K562 (cell line): ENCODE measurements around the gene AGO1. TPM values are rescaled to one million over a fixed set of nuclear protein-coding genes. Genes with fewer than 3 reads are reported as not detected.

Source experiments
- CAMTA2 ChIP-seq: fragments of 250-450 bp; sonication (Bioruptor Pico); conservative IDR thresholded peaks from 2 replicates; pipeline ENCODE4 v1.5.1; 2022
- FOXP1 ChIP-seq: sonication (generic); formaldehyde crosslinking; IDR thresholded peaks from 2 replicates; pipeline ENCODE4 v1.8.0; 2022; ENCODE audit warnings: mild to moderate bottlenecking, missing genetic modification reagents
- GATAD2A ChIP-seq: fragments of 450-650 bp; IDR thresholded peaks from 2 replicates; pipeline ENCODE4 v1.6.1; 2017
- HDAC8 ChIP-seq: fragments of 450-650 bp; IDR thresholded peaks from 2 replicates; pipeline ENCODE4 v1.6.1; 2016; ENCODE audit warnings: mild to moderate bottlenecking, missing genetic modification characterization, moderate library complexity, missing compliant biosample characterization
- HOXB6 ChIP-seq: fragments of 250-450 bp; sonication (Bioruptor Pico); IDR thresholded peaks from 2 replicates; pipeline ENCODE4 v1.5.1; 2022; ENCODE audit warnings: mild to moderate bottlenecking, borderline replicate concordance
- LCOR ChIP-seq: sonication (generic); formaldehyde crosslinking; IDR thresholded peaks from 2 replicates; pipeline ENCODE4 v1.8.0; 2022; ENCODE audit warnings: mild to moderate bottlenecking, missing genetic modification reagents
- PHTF2 ChIP-seq: fragments of 250-450 bp; sonication (Bioruptor Pico); IDR thresholded peaks from 2 replicates; pipeline ENCODE4 v1.5.0; 2021; ENCODE audit warnings: mild to moderate bottlenecking
- TEAD1 ChIP-seq, 2 experiments: fragments of 450-650 bp in 1 of 2; sonication (generic) in 1 of 2; formaldehyde crosslinking; IDR thresholded peaks; 2 replicates each; pipeline versions ENCODE4 v1.4.0 to v1.8.0; 2020 to 2022; ENCODE audit warnings: mild to moderate bottlenecking in 2 of 2, missing genetic modification reagents in 1 of 2
- ZNF311 ChIP-seq: fragments of 250-450 bp; sonication (Bioruptor Pico); IDR thresholded peaks from 2 replicates; pipeline ENCODE4 v1.4.0; 2020; ENCODE audit warnings: mild to moderate bottlenecking, moderate library complexity
- polyA plus RNA-seq, 8 experiments: library from polyadenylated mRNA; depleted of rRNA in 4 of 8; stranded (reverse) in 5 of 8; unstranded in 3 of 8; fragments of >200 nt; fragmentation: Nextera tagmentation in 2 of 8; fragmentation: Illumina TruSeq in 1 of 8; extraction: Ambion mirVana in 2 of 8; extraction: Trizol in 1 of 8; gene quantifications; 2 replicates each; pipeline versions ENCODE4 v1.2.1 to v1.2.3, GENCODE V29; 2011 to 2014; ENCODE audit warnings: inconsistent platforms in 1 of 8, missing spikeins in 1 of 8
- total RNA-seq, 7 experiments: library from RNA; depleted of rRNA in 6 of 7; stranded (reverse); fragments of >200 nt in 6 of 7; fragmentation: Illumina TruSeq in 2 of 7; extraction: Trizol in 2 of 7; gene quantifications; 2 replicates each; pipeline versions ENCODE4 v1.2.1 to v1.2.3, GENCODE V29; 2011 to 2021; ENCODE audit warnings: low replicate concordance in 1 of 7
- TF ChIP-seq, protein P1 (sequence below), 2 experiments: fragments of 450-650 bp in 1 of 2; IDR thresholded peaks; 2 replicates each; pipeline ENCODE4 v1.6.1; 2011 to 2017; ENCODE audit warnings: low read depth in 2 of 2, antibody characterized with exemption in 1 of 2, borderline replicate concordance in 1 of 2, low read length in 1 of 2, mild to moderate bottlenecking in 1 of 2, mixed read lengths in 1 of 2; ENCODE audit not compliant: control insufficient read depth in 1 of 2
- TF ChIP-seq, protein P2 (sequence below): fragments of 450-650 bp; IDR thresholded peaks from 2 replicates; pipeline ENCODE4 v1.6.1; 2017; ENCODE audit warnings: antibody characterized with exemption, mild to moderate bottlenecking
- TF ChIP-seq, protein P3 (sequence below): fragments of 250-450 bp; sonication (Bioruptor Pico); IDR thresholded peaks from 2 replicates; pipeline ENCODE4 v1.4.0; 2020
- TF ChIP-seq, protein P4 (sequence below): fragments of 250-450 bp; sonication (Bioruptor Pico); IDR thresholded peaks from 2 replicates; pipeline ENCODE4 v1.8.0; 2022; ENCODE audit warnings: inconsistent platforms, mild to moderate bottlenecking, moderate library complexity, borderline replicate concordance

AGO1 gene
- total and polyA plus RNA-seq, 9 of the 15 experiments (the other 6 are each of a cell fraction or from before 2014, with no cell fraction given), result 7.3 to 64.2 (median 26.0) TPM

DNA sequence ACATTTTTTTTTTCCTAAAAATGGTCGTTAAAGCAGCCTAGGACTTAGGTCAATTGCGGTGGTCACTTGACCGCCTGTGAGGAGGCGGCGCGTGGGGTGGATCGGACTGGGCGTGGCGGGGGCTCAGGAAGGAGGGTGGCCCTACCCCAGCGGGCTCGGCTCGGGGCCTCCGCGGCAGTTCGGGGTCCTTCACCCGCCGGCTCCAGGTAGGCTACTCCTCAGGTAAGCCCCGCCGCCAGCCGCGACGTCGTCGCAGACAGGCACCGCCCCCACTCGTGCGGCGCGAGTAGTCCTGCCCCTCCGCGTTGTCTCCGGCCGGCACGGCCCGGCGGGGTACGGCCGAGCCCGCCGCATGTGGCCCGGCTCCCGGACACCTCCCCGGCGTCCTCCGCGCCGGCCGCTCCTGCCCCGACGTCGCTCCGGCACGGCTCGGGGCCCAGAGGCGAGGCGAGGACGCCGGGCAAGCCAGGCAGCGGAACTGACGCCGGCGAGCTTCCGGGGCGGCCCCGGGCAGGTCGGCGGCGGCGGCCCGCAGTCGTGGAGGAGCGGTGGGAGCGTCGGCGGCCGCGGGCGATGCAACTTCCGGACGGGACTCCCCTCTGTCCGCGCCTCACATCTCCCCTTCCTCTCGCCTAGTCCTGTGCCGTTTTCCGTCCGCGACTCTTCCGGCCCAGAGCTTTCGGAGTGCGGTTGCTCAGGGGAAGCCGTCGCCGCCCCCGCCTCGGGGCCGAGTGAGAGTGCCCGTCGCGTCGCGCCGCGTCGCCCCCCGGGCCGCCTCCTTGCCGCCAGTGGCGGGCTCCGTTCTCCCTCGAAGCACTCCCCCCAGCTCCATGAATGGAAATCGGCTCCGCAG, 47.8 kb downstream of the AGO1 start, which contains the start of gene AGO3 (continued):
- TF ChIP-seq, protein P1, sequence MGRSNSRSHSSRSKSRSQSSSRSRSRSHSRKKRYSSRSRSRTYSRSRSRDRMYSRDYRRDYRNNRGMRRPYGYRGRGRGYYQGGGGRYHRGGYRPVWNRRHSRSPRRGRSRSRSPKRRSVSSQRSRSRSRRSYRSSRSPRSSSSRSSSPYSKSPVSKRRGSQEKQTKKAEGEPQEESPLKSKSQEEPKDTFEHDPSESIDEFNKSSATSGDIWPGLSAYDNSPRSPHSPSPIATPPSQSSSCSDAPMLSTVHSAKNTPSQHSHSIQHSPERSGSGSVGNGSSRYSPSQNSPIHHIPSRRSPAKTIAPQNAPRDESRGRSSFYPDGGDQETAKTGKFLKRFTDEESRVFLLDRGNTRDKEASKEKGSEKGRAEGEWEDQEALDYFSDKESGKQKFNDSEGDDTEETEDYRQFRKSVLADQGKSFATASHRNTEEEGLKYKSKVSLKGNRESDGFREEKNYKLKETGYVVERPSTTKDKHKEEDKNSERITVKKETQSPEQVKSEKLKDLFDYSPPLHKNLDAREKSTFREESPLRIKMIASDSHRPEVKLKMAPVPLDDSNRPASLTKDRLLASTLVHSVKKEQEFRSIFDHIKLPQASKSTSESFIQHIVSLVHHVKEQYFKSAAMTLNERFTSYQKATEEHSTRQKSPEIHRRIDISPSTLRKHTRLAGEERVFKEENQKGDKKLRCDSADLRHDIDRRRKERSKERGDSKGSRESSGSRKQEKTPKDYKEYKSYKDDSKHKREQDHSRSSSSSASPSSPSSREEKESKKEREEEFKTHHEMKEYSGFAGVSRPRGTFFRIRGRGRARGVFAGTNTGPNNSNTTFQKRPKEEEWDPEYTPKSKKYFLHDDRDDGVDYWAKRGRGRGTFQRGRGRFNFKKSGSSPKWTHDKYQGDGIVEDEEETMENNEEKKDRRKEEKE (IDR thresholded peaks at IDR 0.05; ENCODE audit: borderline replicate concordance in 1 of 2, control insufficient read depth in 1 of 2, low read depth in 2 of 2, low read length in 1 of 2), result peak in 1 of 2 experiments; percentile 96; a peak in 2 of 4 replicates
- TF ChIP-seq TEAD1 (CRISPR knock-in tag; IDR thresholded peaks at IDR 0.05) (peak in 1 of 2 experiments; percentile 73; a peak in 1 of 4 replicates), ZNF311 (CRISPR knock-in tag) (no peak), CAMTA2 (CRISPR knock-in tag) (peak; percentile 62; the same call in 1 of the 2 replicates), HDAC8 (tag) (peak; percentile 78), PHTF2 (no peak), FOXP1 (CRISPR knock-in tag) (peak; percentile 94), GATAD2A (peak; percentile 78; the same call in 1 of the 2 replicates), LCOR (CRISPR knock-in tag) (no peak), HOXB6 (CRISPR knock-in tag) (peak; percentile 46; the same call in 1 of the 2 replicates)
- TF ChIP-seq, protein P2, sequence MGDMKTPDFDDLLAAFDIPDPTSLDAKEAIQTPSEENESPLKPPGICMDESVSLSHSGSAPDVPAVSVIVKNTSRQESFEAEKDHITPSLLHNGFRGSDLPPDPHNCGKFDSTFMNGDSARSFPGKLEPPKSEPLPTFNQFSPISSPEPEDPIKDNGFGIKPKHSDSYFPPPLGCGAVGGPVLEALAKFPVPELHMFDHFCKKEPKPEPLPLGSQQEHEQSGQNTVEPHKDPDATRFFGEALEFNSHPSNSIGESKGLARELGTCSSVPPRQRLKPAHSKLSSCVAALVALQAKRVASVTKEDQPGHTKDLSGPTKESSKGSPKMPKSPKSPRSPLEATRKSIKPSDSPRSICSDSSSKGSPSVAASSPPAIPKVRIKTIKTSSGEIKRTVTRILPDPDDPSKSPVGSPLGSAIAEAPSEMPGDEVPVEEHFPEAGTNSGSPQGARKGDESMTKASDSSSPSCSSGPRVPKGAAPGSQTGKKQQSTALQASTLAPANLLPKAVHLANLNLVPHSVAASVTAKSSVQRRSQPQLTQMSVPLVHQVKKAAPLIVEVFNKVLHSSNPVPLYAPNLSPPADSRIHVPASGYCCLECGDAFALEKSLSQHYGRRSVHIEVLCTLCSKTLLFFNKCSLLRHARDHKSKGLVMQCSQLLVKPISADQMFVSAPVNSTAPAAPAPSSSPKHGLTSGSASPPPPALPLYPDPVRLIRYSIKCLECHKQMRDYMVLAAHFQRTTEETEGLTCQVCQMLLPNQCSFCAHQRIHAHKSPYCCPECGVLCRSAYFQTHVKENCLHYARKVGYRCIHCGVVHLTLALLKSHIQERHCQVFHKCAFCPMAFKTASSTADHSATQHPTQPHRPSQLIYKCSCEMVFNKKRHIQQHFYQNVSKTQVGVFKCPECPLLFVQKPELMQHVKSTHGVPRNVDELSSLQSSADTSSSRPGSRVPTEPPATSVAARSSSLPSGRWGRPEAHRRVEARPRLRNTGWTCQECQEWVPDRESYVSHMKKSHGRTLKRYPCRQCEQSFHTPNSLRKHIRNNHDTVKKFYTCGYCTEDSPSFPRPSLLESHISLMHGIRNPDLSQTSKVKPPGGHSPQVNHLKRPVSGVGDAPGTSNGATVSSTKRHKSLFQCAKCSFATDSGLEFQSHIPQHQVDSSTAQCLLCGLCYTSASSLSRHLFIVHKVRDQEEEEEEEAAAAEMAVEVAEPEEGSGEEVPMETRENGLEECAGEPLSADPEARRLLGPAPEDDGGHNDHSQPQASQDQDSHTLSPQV, result peak; percentile 91
- TF ChIP-seq, protein P3, sequence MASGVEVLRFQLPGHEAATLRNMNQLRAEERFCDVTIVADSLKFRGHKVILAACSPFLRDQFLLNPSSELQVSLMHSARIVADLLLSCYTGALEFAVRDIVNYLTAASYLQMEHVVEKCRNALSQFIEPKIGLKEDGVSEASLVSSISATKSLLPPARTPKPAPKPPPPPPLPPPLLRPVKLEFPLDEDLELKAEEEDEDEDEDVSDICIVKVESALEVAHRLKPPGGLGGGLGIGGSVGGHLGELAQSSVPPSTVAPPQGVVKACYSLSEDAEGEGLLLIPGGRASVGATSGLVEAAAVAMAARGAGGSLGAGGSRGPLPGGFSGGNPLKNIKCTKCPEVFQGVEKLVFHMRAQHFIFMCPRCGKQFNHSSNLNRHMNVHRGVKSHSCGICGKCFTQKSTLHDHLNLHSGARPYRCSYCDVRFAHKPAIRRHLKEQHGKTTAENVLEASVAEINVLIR (CRISPR knock-in tag), result peak; percentile 74
- TF ChIP-seq, protein P4, sequence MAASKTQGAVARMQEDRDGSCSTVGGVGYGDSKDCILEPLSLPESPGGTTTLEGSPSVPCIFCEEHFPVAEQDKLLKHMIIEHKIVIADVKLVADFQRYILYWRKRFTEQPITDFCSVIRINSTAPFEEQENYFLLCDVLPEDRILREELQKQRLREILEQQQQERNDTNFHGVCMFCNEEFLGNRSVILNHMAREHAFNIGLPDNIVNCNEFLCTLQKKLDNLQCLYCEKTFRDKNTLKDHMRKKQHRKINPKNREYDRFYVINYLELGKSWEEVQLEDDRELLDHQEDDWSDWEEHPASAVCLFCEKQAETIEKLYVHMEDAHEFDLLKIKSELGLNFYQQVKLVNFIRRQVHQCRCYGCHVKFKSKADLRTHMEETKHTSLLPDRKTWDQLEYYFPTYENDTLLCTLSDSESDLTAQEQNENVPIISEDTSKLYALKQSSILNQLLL (CRISPR knock-in tag), result no peak
